Liver (tissue), 3 donors: ENCODE data around the gene TBL2.

ENCODE experiments used
- GABPA ChIP-seq, 2 donors: IDR thresholded peaks in 1 of 2; conservative IDR thresholded peaks in 1 of 2; 2 replicates each; pipeline ENCODE4 v1.6.1; 2016; ENCODE audit warnings: antibody characterized with exemption in 2 of 2, mild to moderate bottlenecking in 1 of 2, moderate library complexity in 1 of 2
- HNF4G ChIP-seq: IDR thresholded peaks from 2 replicates; pipeline ENCODE4 v1.6.1; 2016; ENCODE audit warnings: antibody characterized with exemption
- JUND ChIP-seq, 2 donors: IDR thresholded peaks; 2 replicates each; pipeline ENCODE4 v1.6.1; 2016; ENCODE audit warnings: antibody characterized with exemption in 2 of 2
- RAD21 ChIP-seq, 2 donors: IDR thresholded peaks; 2 replicates each; pipeline ENCODE4 v1.6.1; 2016; ENCODE audit warnings: antibody characterized with exemption in 2 of 2, mild to moderate bottlenecking in 2 of 2
- RXRA ChIP-seq, 2 donors: IDR thresholded peaks; 2 replicates each; pipeline ENCODE4 v1.6.1; 2017 to 2018; ENCODE audit warnings: antibody characterized with exemption in 2 of 2, mild to moderate bottlenecking in 1 of 2
- TAF1 ChIP-seq: conservative IDR thresholded peaks from 2 replicates; pipeline ENCODE4 v1.6.1; 2016; ENCODE audit warnings: antibody characterized with exemption, mild to moderate bottlenecking
- TF ChIP-seq, protein P1 (sequence below): fragments of 150-350 bp; IDR thresholded peaks from 2 replicates; pipeline ENCODE4 v1.5.1; 2017; ENCODE audit warnings: improper control_type of control experiment, low read depth, low read length; ENCODE audit not compliant: missing input control
- TF ChIP-seq, protein P2 (sequence below): IDR thresholded peaks from 2 replicates; pipeline ENCODE4 v1.6.1; 2016; ENCODE audit warnings: antibody characterized with exemption, mild to moderate bottlenecking
- TF ChIP-seq, protein P3 (sequence below): IDR thresholded peaks from 2 replicates; pipeline ENCODE4 v1.6.1; 2016; ENCODE audit warnings: antibody characterized with exemption
- TF ChIP-seq, protein P4 (sequence below): IDR thresholded peaks from 2 replicates; pipeline ENCODE4 v1.6.1; 2016; ENCODE audit warnings: antibody characterized with exemption
- TF ChIP-seq, protein P5 (sequence below): IDR thresholded peaks from 2 replicates; pipeline ENCODE4 v1.6.1; 2016; ENCODE audit warnings: antibody characterized with exemption
- donor health status: healthy.
- donor health status: healthy.

DNA sequence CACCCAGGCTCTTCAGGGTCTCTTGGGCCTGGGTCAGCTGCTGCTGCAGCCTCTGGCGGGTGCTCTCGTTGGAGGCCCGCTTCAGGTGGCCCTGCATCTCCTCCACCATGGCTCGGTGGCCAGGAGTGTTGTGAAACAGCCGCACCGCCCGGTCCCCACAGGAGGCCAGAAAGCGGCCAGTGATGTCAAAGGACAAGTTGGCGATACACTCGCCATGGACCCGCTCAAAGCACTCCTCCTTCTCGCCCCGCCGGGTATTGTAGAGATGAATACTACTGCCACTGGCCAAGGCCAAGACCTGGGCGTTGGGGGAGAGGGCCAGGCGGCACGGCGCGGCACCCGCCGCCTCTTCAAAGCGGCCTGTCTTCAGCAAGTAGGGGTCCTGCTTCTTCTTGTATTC is 7.9 kb downstream of the TBL2 start:
- TF ChIP-seq, protein P1, sequence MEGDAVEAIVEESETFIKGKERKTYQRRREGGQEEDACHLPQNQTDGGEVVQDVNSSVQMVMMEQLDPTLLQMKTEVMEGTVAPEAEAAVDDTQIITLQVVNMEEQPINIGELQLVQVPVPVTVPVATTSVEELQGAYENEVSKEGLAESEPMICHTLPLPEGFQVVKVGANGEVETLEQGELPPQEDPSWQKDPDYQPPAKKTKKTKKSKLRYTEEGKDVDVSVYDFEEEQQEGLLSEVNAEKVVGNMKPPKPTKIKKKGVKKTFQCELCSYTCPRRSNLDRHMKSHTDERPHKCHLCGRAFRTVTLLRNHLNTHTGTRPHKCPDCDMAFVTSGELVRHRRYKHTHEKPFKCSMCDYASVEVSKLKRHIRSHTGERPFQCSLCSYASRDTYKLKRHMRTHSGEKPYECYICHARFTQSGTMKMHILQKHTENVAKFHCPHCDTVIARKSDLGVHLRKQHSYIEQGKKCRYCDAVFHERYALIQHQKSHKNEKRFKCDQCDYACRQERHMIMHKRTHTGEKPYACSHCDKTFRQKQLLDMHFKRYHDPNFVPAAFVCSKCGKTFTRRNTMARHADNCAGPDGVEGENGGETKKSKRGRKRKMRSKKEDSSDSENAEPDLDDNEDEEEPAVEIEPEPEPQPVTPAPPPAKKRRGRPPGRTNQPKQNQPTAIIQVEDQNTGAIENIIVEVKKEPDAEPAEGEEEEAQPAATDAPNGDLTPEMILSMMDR: no peak
- TF ChIP-seq HNF4G (no peak), TAF1 (no peak), JUND (IDR thresholded peaks at IDR 0.05) (no peak), RAD21 (IDR thresholded peaks at IDR 0.05) (no peak), GABPA (IDR thresholded peaks at IDR 0.05 in 1 of 2, conservative IDR thresholded peaks at IDR 0.05 in 1 of 2) (no peak), RXRA (IDR thresholded peaks at IDR 0.05) (no peak)
- TF ChIP-seq, protein P2, sequence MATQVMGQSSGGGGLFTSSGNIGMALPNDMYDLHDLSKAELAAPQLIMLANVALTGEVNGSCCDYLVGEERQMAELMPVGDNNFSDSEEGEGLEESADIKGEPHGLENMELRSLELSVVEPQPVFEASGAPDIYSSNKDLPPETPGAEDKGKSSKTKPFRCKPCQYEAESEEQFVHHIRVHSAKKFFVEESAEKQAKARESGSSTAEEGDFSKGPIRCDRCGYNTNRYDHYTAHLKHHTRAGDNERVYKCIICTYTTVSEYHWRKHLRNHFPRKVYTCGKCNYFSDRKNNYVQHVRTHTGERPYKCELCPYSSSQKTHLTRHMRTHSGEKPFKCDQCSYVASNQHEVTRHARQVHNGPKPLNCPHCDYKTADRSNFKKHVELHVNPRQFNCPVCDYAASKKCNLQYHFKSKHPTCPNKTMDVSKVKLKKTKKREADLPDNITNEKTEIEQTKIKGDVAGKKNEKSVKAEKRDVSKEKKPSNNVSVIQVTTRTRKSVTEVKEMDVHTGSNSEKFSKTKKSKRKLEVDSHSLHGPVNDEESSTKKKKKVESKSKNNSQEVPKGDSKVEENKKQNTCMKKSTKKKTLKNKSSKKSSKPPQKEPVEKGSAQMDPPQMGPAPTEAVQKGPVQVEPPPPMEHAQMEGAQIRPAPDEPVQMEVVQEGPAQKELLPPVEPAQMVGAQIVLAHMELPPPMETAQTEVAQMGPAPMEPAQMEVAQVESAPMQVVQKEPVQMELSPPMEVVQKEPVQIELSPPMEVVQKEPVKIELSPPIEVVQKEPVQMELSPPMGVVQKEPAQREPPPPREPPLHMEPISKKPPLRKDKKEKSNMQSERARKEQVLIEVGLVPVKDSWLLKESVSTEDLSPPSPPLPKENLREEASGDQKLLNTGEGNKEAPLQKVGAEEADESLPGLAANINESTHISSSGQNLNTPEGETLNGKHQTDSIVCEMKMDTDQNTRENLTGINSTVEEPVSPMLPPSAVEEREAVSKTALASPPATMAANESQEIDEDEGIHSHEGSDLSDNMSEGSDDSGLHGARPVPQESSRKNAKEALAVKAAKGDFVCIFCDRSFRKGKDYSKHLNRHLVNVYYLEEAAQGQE: no peak
- TF ChIP-seq, protein P3, sequence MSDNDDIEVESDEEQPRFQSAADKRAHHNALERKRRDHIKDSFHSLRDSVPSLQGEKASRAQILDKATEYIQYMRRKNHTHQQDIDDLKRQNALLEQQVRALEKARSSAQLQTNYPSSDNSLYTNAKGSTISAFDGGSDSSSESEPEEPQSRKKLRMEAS: no peak
- TF ChIP-seq, protein P4, sequence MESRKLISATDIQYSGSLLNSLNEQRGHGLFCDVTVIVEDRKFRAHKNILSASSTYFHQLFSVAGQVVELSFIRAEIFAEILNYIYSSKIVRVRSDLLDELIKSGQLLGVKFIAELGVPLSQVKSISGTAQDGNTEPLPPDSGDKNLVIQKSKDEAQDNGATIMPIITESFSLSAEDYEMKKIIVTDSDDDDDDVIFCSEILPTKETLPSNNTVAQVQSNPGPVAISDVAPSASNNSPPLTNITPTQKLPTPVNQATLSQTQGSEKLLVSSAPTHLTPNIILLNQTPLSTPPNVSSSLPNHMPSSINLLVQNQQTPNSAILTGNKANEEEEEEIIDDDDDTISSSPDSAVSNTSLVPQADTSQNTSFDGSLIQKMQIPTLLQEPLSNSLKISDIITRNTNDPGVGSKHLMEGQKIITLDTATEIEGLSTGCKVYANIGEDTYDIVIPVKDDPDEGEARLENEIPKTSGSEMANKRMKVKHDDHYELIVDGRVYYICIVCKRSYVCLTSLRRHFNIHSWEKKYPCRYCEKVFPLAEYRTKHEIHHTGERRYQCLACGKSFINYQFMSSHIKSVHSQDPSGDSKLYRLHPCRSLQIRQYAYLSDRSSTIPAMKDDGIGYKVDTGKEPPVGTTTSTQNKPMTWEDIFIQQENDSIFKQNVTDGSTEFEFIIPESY: no peak
- TF ChIP-seq, protein P5, sequence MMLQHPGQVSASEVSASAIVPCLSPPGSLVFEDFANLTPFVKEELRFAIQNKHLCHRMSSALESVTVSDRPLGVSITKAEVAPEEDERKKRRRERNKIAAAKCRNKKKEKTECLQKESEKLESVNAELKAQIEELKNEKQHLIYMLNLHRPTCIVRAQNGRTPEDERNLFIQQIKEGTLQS: no peak
